ENCODE data around the gene CKAP2L. TPM values are rescaled to one million over a fixed set of nuclear protein-coding genes. Genes with fewer than 3 reads are reported as not detected.
"Not testable (repeated sequence)": the region's sequence is repeated elsewhere in the genome, so short reads cannot be mapped to it uniquely, and the experiment has no call there.

CKAP2L gene
- total and polyA plus RNA-seq, 7 donors = under 0.01 to 3.0 (median 0.54) TPM; not detected in 2

- WGBS, 2 donors = 88% methylated on average over 23 of the region's 23 CpGs
- DNase-seq = no peak
- H3K36me3 ChIP-seq = no peaks in the 10 kb centered on the region
- H3K27ac ChIP-seq = no peak overlapping the region
- TF ChIP-seq POLR2AphosphoS5 (IDR thresholded peaks at IDR 0.05) = no peak
- no peak for TF ChIP-seq POLR2A (IDR thresholded peaks at IDR 0.05)
- TF ChIP-seq, protein P1, sequence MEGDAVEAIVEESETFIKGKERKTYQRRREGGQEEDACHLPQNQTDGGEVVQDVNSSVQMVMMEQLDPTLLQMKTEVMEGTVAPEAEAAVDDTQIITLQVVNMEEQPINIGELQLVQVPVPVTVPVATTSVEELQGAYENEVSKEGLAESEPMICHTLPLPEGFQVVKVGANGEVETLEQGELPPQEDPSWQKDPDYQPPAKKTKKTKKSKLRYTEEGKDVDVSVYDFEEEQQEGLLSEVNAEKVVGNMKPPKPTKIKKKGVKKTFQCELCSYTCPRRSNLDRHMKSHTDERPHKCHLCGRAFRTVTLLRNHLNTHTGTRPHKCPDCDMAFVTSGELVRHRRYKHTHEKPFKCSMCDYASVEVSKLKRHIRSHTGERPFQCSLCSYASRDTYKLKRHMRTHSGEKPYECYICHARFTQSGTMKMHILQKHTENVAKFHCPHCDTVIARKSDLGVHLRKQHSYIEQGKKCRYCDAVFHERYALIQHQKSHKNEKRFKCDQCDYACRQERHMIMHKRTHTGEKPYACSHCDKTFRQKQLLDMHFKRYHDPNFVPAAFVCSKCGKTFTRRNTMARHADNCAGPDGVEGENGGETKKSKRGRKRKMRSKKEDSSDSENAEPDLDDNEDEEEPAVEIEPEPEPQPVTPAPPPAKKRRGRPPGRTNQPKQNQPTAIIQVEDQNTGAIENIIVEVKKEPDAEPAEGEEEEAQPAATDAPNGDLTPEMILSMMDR (IDR thresholded peaks at IDR 0.05) = no peak
- TF ChIP-seq EP300 (IDR thresholded peaks at IDR 0.05) = no peak
- no peaks in the 10 kb centered on the region for H3K27me3 ChIP-seq
- intact Hi-C loops (cut with DNase I) = no loop called here
- no peaks in the 10 kb centered on the region for H3K9me3 ChIP-seq
- H3K4me1 ChIP-seq = peaks cover 0 to 5% (median 0%) of the 10 kb centered on the region in 4 donors
- H3K4me3 ChIP-seq = no peak overlapping the region
These were observed 42.4 kb downstream of the CKAP2L start for GRCh38 chr2:112721819-112722522.

DNA sequence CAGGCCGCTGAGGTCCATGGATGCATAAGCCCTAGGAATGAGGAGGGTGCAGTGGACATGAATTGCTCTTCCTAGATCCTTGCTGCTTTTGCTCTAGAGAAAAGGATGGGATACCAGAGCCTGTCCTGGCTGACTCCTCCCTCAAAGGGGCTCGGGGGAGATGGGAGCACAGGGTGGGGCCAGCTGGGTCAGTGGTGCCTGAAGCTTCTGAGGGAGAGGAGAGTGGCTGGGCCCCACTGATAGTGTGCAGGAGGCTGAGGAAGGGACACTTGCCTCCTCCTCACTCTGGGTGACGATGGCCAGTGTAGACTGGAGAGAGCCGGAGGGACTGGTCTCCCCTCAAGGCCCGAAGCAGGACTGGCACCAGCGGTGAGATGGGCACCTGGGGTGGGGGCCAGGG, 43.6 kb downstream of the CKAP2L start, which contains the start of gene NT5DC4:
Gene NT5DC4 (plus strand): TSS at position 236 of the 400 bp plus-strand sequence. CDS start 60 bp downstream, at position 296.
- Histone ChIP-seq H3K9me3 (no peaks in the 10 kb centered on the region), H3K27me3 (no peaks in the 10 kb centered on the region), H3K27ac (no peak within 1 kb of the TSS), H3K4me3 (no peak within 1 kb of the TSS), H3K36me3 (no peaks in the 10 kb centered on the region), H3K4me1 (no peaks in the 10 kb centered on the region)
- 73 to 93% methylated on average over 6 of the region's 6 CpGs for WGBS, 2 donors
- TF ChIP-seq POLR2AphosphoS5 (IDR thresholded peaks at IDR 0.05) = no peak
- TF ChIP-seq EP300 (IDR thresholded peaks at IDR 0.05) = no peak
- TF ChIP-seq, protein P1 (IDR thresholded peaks at IDR 0.05) = no peak
- TF ChIP-seq POLR2A (IDR thresholded peaks at IDR 0.05) = no peak
- intact Hi-C loops (cut with DNase I) = no loop called here
- no peak for DNase-seq

DNA sequence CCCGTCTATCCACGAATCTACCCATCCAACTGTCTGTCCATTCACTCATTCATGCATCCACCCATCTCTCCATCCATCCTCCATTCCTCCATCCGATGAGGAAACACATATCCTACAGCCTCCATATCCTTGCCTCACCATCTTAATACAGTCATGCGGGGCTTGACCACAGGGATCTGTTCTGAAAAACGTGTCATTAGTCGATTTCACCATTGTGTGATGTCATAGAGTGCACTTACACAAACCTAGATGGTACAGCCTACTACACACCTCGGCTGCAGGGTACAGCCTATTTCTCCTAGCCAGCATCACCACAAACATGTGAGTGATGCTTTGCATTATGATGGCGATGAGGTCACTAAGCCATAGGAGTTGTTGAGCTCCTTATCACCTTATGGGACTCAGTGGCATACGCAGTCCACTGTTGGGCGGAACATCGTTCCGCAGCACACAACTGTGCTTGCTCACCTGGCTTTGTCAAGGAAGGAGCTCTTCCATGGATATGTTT, 45.5 kb downstream of the CKAP2L start:
- intact Hi-C loops (cut with DNase I) = no loop called here
- TF ChIP-seq, protein P1 (IDR thresholded peaks at IDR 0.05) = no peak
- TF ChIP-seq POLR2AphosphoS5 (IDR thresholded peaks at IDR 0.05) = no peak
- TF ChIP-seq POLR2A (IDR thresholded peaks at IDR 0.05) = no peak
- TF ChIP-seq EP300 (IDR thresholded peaks at IDR 0.05) = no peak
- no peak overlapping the region for H3K4me3 ChIP-seq
- H3K27ac ChIP-seq = no peak overlapping the region
- DNase-seq = no peak
- H3K4me1 ChIP-seq = no peaks in the 10 kb centered on the region
- no peaks in the 10 kb centered on the region for H3K9me3 ChIP-seq
- H3K36me3 ChIP-seq = no peaks in the 10 kb centered on the region
- no peaks in the 10 kb centered on the region for H3K27me3 ChIP-seq
- 74 to 91% methylated on average over 12 of the region's 12 CpGs for WGBS, 2 donors

- H3K27ac ChIP-seq; H3K4me1 ChIP-seq; intact Hi-C loops (cut with DNase I); H3K27me3 ChIP-seq; DNase-seq; H3K36me3 ChIP-seq; H3K9me3 ChIP-seq; H3K4me3 ChIP-seq: not testable (repeated sequence)
- 87 to 95% methylated on average over 2 of the region's 5 CpGs for WGBS, 2 donors
These were observed 47.5 kb downstream of the CKAP2L start for GRCh38 chr2:112716826-112717352.

DNA sequence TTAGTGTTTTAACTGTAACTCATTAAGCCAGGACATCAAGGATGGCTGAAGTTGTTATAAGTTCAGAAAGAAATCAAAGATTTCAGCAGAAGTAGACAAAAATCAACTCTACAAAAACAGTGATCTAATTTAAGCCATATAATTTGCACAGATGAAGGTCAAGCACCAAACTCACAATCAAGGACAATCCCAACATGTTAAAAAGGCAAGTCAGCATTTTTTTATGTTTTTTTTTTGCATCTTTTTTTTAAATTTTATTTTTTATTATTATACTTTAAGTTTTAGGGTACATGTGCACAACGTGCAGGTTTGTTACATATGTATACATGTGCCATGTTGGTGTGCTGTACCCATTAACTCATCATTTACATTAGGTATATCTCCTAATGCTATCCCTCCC, 48.3 kb downstream of the CKAP2L start:
- DNase-seq; H3K27me3 ChIP-seq; H3K36me3 ChIP-seq; H3K4me1 ChIP-seq; H3K9me3 ChIP-seq; intact Hi-C loops (cut with DNase I); H3K4me3 ChIP-seq; H3K27ac ChIP-seq: not testable (repeated sequence)
- WGBS, 2 donors = 79 to 94% methylated on average over 1 of the region's 1 CpG

Measured in sigmoid colon (tissue), 7 donors.